Fibroblast of pulmonary artery (primary cell): ENCODE data around the gene DTD1.

Experiments used
- DNase-seq: peaks from one replicate; pipeline ENCODE4 v3.0.0-alpha.2; 2010; ENCODE audit warnings: low read depth
- H3K4me3 ChIP-seq: replicated peaks from 2 replicates; pipeline ENCODE4 v1.5.1; 2011; ENCODE audit warnings: low read depth, mild to moderate bottlenecking, control low read depth, low read length, moderate library complexity
- CTCF ChIP-seq: IDR thresholded peaks from 2 replicates; pipeline ENCODE4 v1.5.1; 2011; ENCODE audit warnings: mild to moderate bottlenecking, control low read depth, low read length, inconsistent platforms; ENCODE audit errors: missing control alignments

DTD1 gene

GRCh38 chr20:18808712-18809111 lies 220.9 kb downstream of the DTD1 start:
- no peak for TF ChIP-seq CTCF
- no peak for DNase-seq

GRCh38 chr20:18811186-18811585 lies 223.3 kb downstream of the DTD1 start:
- TF ChIP-seq CTCF = no peak

More at GRCh38 chr20:18808712-18809111, 220.9 kb downstream of the DTD1 start:
- no peak overlapping the region for H3K4me3 ChIP-seq

GRCh38 chr20:18811904-18812303 lies 224.1 kb downstream of the DTD1 start:
- no peak for DNase-seq
- TF ChIP-seq CTCF = no peak
- no peak overlapping the region for H3K4me3 ChIP-seq

More at GRCh38 chr20:18811186-18811585, 223.3 kb downstream of the DTD1 start:
- DNase-seq = no peak
- H3K4me3 ChIP-seq = no peak overlapping the region

GRCh38 chr20:18813483-18813882 lies 225.6 kb downstream of the DTD1 start, which contains the start of gene SCP2D1:
SCP2D1 (plus strand) TSS chr20:18813783; CDS start chr20:18813816, 33 bp downstream.
- TF ChIP-seq CTCF = no peak
- H3K4me3 ChIP-seq = no peak within 1 kb of the TSS
- no peak for DNase-seq

- TF ChIP-seq CTCF = no peak
- DNase-seq = no peak
- no peak overlapping the region for H3K4me3 ChIP-seq
Measured at GRCh38 chr20:18815194-18815942, 227.5 kb downstream of the DTD1 start.
